Measurements from ENCODE around the gene PRPH. TPM values are rescaled to one million over a fixed set of nuclear protein-coding genes. Genes with fewer than 3 reads are reported as not detected.
"Not testable (repeated sequence)": the region's sequence is repeated elsewhere in the genome, so short reads cannot be mapped to it uniquely, and the experiment has no call there.

PRPH gene
- total and polyA plus RNA-seq, 7 donors = 0.06 to 0.20 TPM; not detected in 5

DNA sequence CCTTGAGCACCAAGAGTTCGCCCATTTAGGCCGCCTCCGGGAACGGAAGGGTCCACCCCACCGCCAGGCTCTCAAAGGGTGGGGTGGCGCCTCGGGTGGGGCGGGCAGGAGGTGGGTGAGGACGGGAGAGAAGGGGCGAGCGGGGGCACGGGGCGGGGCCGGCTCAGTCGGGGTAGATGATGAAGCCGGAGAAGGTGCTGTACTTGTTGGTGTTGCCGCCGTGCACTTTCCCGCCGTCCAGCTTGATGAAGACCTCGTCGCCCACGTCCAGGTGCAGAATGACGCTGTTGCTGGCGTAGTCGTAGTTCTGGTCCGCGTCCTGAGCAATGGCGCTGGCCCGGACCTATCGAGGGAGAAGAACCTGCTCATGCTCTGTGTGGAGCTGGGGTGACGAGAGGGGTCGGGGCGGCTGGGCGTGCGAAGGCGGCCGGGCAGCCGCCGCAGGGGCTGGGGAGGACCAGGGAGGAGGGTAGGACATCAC, 38.0 kb downstream of the PRPH start:
- intact Hi-C loops (cut with DNase I) = no loop called here
- Histone ChIP-seq H3K27me3 (ENCODE audit: insufficient read depth in 3 of 3, low read length in 2 of 3) (peaks cover 0 to 43% (median 18%) of the 10 kb centered on the region in 3 donors), H3K36me3 (ENCODE audit: insufficient read depth in 1 of 2, low read depth in 1 of 2) (no peaks in the 10 kb centered on the region), H3K9me3 (no peaks in the 10 kb centered on the region), H3K4me1 (no peaks in the 10 kb centered on the region), H3K27ac (no peak overlapping the region), H3K4me3 (peak overlapping the region; percentile 22)
- 20 to 30% (median 30%) methylated on average over 36 to 40 of the region's 40 CpGs for WGBS, 3 donors
- TF ChIP-seq, protein P1, sequence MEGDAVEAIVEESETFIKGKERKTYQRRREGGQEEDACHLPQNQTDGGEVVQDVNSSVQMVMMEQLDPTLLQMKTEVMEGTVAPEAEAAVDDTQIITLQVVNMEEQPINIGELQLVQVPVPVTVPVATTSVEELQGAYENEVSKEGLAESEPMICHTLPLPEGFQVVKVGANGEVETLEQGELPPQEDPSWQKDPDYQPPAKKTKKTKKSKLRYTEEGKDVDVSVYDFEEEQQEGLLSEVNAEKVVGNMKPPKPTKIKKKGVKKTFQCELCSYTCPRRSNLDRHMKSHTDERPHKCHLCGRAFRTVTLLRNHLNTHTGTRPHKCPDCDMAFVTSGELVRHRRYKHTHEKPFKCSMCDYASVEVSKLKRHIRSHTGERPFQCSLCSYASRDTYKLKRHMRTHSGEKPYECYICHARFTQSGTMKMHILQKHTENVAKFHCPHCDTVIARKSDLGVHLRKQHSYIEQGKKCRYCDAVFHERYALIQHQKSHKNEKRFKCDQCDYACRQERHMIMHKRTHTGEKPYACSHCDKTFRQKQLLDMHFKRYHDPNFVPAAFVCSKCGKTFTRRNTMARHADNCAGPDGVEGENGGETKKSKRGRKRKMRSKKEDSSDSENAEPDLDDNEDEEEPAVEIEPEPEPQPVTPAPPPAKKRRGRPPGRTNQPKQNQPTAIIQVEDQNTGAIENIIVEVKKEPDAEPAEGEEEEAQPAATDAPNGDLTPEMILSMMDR (IDR thresholded peaks at IDR 0.05) = no peak
- DNase-seq (no peak), ATAC-seq (no peak)

DNA sequence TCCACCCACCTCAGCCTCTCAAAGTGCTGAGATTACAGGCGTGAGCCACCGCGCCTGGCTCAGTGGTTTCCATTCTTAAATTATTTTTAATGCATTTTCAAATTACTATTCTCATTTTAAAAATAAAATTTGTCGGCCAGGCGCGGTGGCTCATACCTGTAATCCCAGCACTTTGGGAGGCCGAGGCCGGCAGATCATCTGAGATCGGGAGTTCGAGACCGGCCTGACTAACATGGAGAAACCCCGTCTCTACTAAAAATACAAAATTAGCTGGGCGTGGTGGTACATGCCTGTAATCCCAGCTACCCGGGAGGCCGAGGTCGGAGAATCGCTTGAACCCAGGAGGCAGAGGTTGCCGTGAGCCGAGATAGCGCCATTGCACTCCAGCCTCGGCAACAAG, 38.8 kb downstream of the PRPH start:
- H3K36me3 ChIP-seq (ENCODE audit: insufficient read depth in 1 of 2, low read depth in 1 of 2); intact Hi-C loops (cut with DNase I); ATAC-seq; H3K4me1 ChIP-seq; H3K27ac ChIP-seq; DNase-seq; H3K9me3 ChIP-seq; H3K4me3 ChIP-seq: not testable (repeated sequence)
- peaks cover 0 to 51% (median 18%) of the 10 kb centered on the region in 3 donors for H3K27me3 ChIP-seq (ENCODE audit: insufficient read depth in 3 of 3, low read length in 2 of 3)
- WGBS, 3 donors = 54 to 70% (median 59%) methylated on average over 21 of the region's 21 CpGs

DNA sequence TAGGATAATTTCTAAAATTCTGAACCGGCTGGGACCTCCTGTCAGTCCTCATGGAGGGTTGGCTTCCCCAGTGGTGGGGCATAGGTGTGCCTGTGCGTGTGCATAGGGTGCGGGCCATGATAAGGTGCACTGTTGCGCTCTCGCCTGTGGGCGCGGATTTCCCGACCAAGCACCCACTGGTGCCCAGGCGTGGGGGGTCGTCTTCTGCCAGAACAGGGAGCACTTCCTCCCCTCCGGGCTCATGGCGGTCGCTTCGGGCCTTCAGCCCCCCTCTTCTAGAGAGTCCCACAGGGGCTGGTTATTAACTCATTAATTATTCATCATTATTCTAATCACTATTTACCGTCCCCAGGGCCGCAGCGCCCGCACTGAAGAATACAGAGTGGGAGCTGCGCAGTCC, 39.3 kb downstream of the PRPH start:
- Histone ChIP-seq H3K4me1 (no peaks in the 10 kb centered on the region), H3K9me3 (no peaks in the 10 kb centered on the region), H3K27me3 (ENCODE audit: insufficient read depth in 3 of 3, low read length in 2 of 3) (peaks cover 0 to 54% (median 20%) of the 10 kb centered on the region in 3 donors), H3K27ac (no peak overlapping the region), H3K4me3 (no peak overlapping the region), H3K36me3 (ENCODE audit: insufficient read depth in 1 of 2, low read depth in 1 of 2) (no peaks in the 10 kb centered on the region)
- intact Hi-C loops (cut with DNase I) = no loop called here
- ATAC-seq (no peak), DNase-seq (no peak)
- TF ChIP-seq, protein P1 (IDR thresholded peaks at IDR 0.05) = no peak
- 58 to 68% (median 59%) methylated on average over 19 of the region's 19 CpGs for whole genome bisulfite sequencing, 3 donors

DNA sequence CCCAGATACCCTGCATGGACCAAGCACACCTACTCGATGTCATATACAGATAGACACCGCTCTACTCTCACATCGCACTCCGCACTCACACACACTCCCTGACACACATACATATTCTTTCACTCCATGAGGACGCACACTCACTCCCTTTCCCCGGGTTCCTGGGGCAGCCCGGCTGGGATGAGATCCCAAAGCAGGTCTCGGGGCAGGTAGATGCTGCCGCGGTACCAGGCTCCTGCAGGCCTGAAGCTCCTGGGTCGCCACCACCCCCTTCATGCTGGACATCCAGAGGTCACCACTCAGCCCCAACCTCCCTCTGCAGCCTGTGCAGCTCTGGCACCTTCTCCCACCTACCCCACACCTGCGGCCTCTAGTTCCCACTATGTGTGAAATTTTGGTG, 39.7 kb downstream of the PRPH start:
- H3K4me3 ChIP-seq = no peak overlapping the region
- no peak overlapping the region for H3K27ac ChIP-seq
- DNase-seq (no peak), ATAC-seq (no peak)
- no peaks in the 10 kb centered on the region for H3K4me1 ChIP-seq
- H3K9me3 ChIP-seq = no peaks in the 10 kb centered on the region
- no peaks in the 10 kb centered on the region for H3K36me3 ChIP-seq (ENCODE audit: insufficient read depth in 1 of 2, low read depth in 1 of 2)
- intact Hi-C loops (cut with DNase I) = loop anchor here in 1 of 2 donors (5.0 kb wide), 1 partner anchor 42 kb away; no protein-coding TSS in a partner anchor
- TF ChIP-seq, protein P1 (IDR thresholded peaks at IDR 0.05) = no peak
- H3K27me3 ChIP-seq (ENCODE audit: insufficient read depth in 3 of 3, low read length in 2 of 3) = peaks cover 0 to 54% (median 20%) of the 10 kb centered on the region in 3 donors
- 60 to 71% (median 71%) methylated on average over 12 of the region's 12 CpGs for WGBS, 3 donors

DNA sequence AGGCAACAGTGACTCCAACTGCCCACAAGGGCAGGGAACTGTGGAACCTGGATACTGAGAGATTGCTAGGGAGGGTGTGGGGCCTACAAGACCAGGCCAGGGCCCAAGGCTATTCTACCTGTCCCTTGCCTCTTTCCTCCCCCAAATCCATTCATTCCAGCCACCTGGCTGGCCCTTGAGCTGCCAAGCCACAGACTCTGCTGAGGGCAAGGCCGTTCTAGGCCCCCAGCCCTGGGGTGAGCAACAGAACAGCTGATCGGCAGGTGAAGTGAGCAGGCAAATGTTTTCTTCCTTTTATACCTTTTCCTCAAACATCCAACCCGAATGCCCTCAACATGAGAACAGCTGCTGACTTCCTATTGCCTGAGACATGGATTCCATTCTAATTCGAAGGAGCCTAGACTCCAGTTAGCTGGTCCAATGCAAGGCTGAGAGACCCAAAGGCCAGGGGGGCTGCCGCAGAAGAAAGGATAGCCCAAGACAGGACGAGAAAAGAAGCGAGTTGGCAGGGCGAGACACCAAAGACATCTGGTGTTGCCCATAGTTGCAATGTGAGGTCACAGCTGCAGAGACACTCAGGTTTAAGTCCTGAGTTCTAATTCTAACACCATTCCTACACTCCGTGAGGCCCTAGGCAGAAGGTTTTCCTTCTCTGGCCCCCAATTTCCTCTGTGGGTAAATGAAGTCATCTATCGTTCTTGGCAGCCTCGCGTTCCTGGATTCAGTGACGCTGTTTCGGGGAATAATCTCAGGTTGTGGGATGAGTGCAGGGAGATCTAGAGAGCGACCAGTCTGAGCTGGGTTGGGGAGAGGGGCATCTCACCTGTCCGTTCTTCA, 40.4 kb downstream of the PRPH start:
- TF ChIP-seq, protein P1 (IDR thresholded peaks at IDR 0.05) = no peak
- intact Hi-C loops (cut with DNase I) = loop anchor here in 1 of 2 donors (5.0 kb wide), 1 partner anchor 43 kb away; no protein-coding TSS in a partner anchor
- DNase-seq (no peak), ATAC-seq (no peak)
- H3K36me3 ChIP-seq (ENCODE audit: insufficient read depth in 1 of 2, low read depth in 1 of 2) = no peaks in the 10 kb centered on the region
- H3K27ac ChIP-seq = no peak overlapping the region
- no peak overlapping the region for H3K4me3 ChIP-seq
- H3K9me3 ChIP-seq = no peaks in the 10 kb centered on the region
- peaks cover 0 to 54% (median 22%) of the 10 kb centered on the region in 3 donors for H3K27me3 ChIP-seq (ENCODE audit: insufficient read depth in 3 of 3, low read length in 2 of 3)
- no peaks in the 10 kb centered on the region for H3K4me1 ChIP-seq
- 65 to 73% (median 70%) methylated on average over 16 of the region's 16 CpGs for WGBS, 3 donors

Data from psoas muscle (tissue), 8 donors.